Left lung (tissue), 10 donors: ENCODE results near the gene ERF. TPM values are rescaled to one million over a fixed set of nuclear protein-coding genes. Genes with fewer than 3 reads are reported as not detected.

Source experiments
- ATAC-seq: fragments of 200-7000 bp; cut with Tn5 transposase; one replicate; pipeline ENCODE4 v1.9.1; 2020; ENCODE audit warnings: moderate library complexity
- DNase-seq, 4 donors: peaks; one replicate each; pipeline ENCODE4 v3.0.0-alpha.2; 2013 to 2020
- H3K27ac ChIP-seq, 2 donors: fragments of 200-600 bp; sonication (generic) in 1 of 2; one replicate each; pipeline versions ENCODE4 v1.5.0 to v1.8.0; 2020 to 2021
- H3K27me3 ChIP-seq, 2 donors: fragments of 200-600 bp; sonication (generic) in 1 of 2; one replicate each; pipeline versions ENCODE4 v1.5.0 to v1.8.0; 2020 to 2021
- H3K36me3 ChIP-seq, 2 donors: fragments of 200-600 bp; sonication (generic) in 1 of 2; one replicate each; pipeline versions ENCODE4 v1.5.0 to v1.8.0; 2020 to 2021
- H3K4me1 ChIP-seq, 2 donors: fragments of 200-600 bp; one replicate each; pipeline ENCODE4 v1.8.0; 2021
- H3K4me3 ChIP-seq, 2 donors: fragments of 200-600 bp; sonication (generic) in 1 of 2; one replicate each; pipeline versions ENCODE4 v1.5.0 to v1.8.0; 2020 to 2021; ENCODE audit warnings: mild to moderate bottlenecking in 1 of 2
- H3K9me3 ChIP-seq, 2 donors: fragments of 200-600 bp; sonication (generic) in 1 of 2; one replicate each; pipeline versions ENCODE4 v1.5.0 to v1.8.0; 2020 to 2021
- intact Hi-C, 2 donors: fragments of 100-400 bp; cut with DNase I; formaldehyde crosslinking; loops; one replicate each; pipeline versions ENCODE4 v1.11.2 to v1.14.2; 2022
- polyA plus RNA-seq, 6 donors: library from polyadenylated mRNA; unstranded; fragments of 120-200 nt; gene quantifications; one replicate each; pipeline ENCODE4 v1.2.1, GENCODE V29; 2013; ENCODE audit not compliant: insufficient read length in 6 of 6
- total RNA-seq, 2 donors: library from RNA; stranded (reverse); fragmentation: NEBNext Ultra II Directional; extraction: Animal tissue kit (Norgen Biotek cat#: 25700); gene quantifications; one replicate each; pipeline ENCODE4 v1.2.1, GENCODE V29; 2021
- TF ChIP-seq, protein P1 (sequence below), 2 donors: fragments of 200-600 bp; sonication (generic) in 1 of 2; IDR thresholded peaks; one replicate each; pipeline versions ENCODE4 v1.5.0 to v1.8.0; 2021; ENCODE audit warnings: antibody characterized with exemption in 2 of 2
- donor health status: DM: no; HTN: yes; CAD: no.
- donor health status: DM: no; HTN: no; CAD: no.

The ERF gene
- total and polyA plus RNA-seq, 8 donors, result 42.9 to 56.4 (median 48.9) TPM

DNA sequence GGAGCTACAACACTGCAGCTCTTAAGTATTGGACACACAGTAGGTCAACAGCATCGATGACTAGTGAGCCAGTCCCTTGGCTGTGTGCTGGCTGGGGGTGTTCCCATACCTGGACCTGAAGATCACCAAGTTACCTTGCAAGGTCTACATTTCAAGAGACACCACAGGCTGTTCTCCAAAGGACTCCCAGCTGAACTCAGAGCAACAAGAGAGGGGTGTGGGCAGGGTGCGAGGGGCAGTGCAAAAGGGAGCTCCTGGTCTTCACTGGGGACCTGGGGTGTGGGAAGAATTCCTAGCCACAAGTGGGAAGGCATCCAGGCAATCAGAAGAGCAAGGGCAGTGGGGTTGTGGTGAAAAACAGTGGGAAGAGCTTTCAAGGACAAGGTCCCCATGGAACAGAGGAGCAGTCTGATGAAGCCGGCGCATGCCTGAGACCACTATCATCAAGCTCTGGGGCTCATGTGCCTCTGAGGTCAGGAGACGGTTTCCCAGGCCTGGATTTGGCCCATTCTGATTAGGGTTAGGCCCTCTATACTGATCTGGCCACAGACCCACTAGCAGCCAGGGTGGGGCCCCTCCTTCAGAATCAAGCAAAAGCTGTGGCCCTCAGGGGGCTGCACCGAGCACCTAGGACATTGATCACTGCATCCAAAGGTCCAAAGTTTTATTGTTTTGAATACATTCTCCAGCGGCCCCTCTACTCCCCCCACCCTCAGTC is 7.8 kb downstream of the ERF start:
- ATAC-seq (no peak), DNase-seq (no peak)
- Histone ChIP-seq H3K36me3 (peaks cover 0 to 23% of the 10 kb centered on the region in 2 donors), H3K4me1 (peaks cover 25 to 50% of the 10 kb centered on the region in 2 donors), H3K27me3 (no peaks in the 10 kb centered on the region), H3K4me3 (no peak overlapping the region), H3K9me3 (no peaks in the 10 kb centered on the region), H3K27ac (peak overlapping the region; percentile 16 to 44)
- TF ChIP-seq, protein P1, sequence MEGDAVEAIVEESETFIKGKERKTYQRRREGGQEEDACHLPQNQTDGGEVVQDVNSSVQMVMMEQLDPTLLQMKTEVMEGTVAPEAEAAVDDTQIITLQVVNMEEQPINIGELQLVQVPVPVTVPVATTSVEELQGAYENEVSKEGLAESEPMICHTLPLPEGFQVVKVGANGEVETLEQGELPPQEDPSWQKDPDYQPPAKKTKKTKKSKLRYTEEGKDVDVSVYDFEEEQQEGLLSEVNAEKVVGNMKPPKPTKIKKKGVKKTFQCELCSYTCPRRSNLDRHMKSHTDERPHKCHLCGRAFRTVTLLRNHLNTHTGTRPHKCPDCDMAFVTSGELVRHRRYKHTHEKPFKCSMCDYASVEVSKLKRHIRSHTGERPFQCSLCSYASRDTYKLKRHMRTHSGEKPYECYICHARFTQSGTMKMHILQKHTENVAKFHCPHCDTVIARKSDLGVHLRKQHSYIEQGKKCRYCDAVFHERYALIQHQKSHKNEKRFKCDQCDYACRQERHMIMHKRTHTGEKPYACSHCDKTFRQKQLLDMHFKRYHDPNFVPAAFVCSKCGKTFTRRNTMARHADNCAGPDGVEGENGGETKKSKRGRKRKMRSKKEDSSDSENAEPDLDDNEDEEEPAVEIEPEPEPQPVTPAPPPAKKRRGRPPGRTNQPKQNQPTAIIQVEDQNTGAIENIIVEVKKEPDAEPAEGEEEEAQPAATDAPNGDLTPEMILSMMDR (IDR thresholded peaks at IDR 0.05), result no peak
- intact Hi-C loops, result no loop called here

DNA sequence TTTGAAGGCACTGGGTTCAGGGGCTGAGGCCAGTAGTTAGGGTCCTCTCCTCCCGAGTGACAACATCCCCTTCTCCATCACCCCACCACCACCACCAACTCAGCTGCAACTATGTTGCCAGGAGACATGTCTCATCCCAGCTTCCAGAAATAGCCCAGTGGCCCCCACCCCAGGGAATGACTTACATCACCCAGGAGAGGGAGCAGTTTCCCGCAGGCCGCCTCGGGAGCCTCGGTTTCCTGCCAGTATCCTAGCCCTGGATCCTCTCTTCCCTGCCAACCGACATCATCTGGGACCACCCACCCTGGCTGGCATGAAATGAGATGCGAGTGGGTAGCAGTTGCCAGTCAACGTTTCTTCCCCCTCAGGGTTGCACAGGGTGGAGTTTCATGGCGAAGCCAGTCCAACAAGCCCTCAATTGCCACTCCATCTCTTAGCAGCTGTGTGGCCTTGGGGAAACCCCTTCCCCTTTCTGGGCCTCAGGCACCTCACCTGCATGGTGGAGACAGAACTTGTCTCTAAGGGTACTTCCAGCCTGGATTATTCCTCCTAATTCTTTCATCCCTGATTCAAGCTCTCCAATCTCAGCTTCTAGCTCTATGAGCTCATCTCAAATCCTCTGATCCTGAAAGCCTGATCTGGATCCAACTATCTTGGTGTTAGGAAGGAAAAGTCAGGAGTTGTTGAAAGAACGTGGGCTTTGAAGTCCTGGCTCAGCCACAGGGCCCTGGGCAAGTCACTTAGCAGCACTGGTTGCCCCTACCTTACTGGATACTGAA is 8.6 kb downstream of the ERF start:
- H3K4me1 ChIP-seq, result peaks cover 21 to 47% of the 10 kb centered on the region in 2 donors
- no peaks in the 10 kb centered on the region for H3K27me3 ChIP-seq
- H3K4me3 ChIP-seq, result no peak overlapping the region
- H3K27ac ChIP-seq, result peak overlapping the region; percentile 16 to 44
- intact Hi-C loops, result no loop called here
- peaks cover 0 to 23% of the 10 kb centered on the region in 2 donors for H3K36me3 ChIP-seq
- TF ChIP-seq, protein P1 (IDR thresholded peaks at IDR 0.05), result peak; percentile 37 to 41
- H3K9me3 ChIP-seq, result no peaks in the 10 kb centered on the region
- ATAC-seq (no peak), DNase-seq (peak in 2 of 4 donors; percentile 57 to 67)

DNA sequence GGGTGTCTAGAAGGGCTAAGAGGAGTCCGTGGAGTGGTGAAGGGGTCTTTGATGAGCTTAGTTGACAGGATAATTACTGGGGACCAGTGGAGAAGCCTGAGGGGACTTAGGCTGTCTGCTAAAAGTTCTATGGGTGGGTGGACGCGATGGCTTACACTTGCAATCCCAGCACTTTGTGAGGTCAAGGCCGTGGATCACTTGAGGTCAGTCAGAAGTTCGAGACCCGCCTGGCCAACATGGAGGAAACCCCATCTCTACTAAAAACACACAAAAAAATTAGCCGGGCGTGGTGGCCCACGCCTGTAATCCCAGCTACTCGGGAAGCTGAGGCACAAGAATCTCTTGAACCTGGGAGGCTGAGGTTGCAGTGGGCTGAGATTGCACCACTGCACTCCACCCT is 9.7 kb downstream of the ERF start:
- Histone ChIP-seq H3K4me3 (peak overlapping the region in 1 of 2 donors; percentile 83), H3K27me3 (no peaks in the 10 kb centered on the region), H3K4me1 (peaks cover 24 to 47% of the 10 kb centered on the region in 2 donors), H3K9me3 (no peaks in the 10 kb centered on the region), H3K27ac (peak overlapping the region; percentile 91 to 93), H3K36me3 (peaks cover 0 to 21% of the 10 kb centered on the region in 2 donors)
- intact Hi-C loops, result no loop called here
- no peak for ATAC-seq
- DNase-seq, result no peak
- TF ChIP-seq, protein P1 (IDR thresholded peaks at IDR 0.05), result no peak

DNA sequence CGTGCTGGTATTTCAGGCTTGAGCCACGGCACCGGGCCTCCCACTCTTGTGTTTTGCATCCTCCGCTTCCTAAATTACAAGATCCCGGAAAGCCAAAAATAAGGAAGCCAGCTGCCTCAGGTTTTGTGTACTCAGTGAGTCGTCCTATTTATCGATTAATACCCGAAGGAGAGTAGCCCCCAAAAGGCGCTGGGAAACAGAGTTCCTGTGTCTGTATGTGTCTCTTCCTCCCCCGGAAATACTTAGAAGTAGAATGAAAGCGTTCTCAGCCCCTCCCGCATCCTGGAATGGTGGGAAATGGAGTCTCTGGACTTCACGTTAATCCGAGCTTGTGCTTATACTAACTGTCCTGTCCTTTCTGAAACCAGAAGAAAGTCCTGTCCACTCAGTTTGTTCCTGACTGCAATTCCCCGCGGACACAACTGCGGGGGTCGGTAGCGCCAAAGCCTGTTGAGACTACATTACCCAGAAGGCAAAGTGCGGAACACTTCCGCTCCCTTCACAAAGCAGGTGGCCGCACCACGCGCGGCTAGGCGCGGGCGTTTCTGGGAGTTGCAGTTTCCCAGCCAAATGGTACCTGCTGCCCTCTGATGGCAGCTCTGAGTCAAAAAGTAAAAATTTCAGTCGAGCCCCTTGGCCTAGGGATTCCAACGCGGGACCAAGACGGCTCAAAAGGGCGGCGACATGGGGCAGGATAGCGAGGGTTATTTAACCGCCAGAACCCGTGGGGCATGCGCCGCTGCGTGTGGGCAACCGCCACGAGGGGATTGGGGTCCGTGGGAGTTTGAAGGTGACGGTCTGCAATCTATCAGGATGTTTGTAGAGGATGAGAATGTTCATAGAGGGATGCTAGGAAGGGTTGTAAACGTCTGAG is 10.3 kb downstream of the ERF start:
- H3K9me3 ChIP-seq, result no peaks in the 10 kb centered on the region
- H3K27me3 ChIP-seq, result no peaks in the 10 kb centered on the region
- ATAC-seq (peak; percentile 60), DNase-seq (peak; percentile 94 to 97 (median 96))
- H3K27ac ChIP-seq, result peak overlapping the region; percentile 91 to 93
- peaks cover 27 to 50% of the 10 kb centered on the region in 2 donors for H3K4me1 ChIP-seq
- TF ChIP-seq, protein P1 (IDR thresholded peaks at IDR 0.05), result peak; percentile 41 to 43
- peak overlapping the region; percentile 52 to 83 for H3K4me3 ChIP-seq
- H3K36me3 ChIP-seq, result peaks cover 0 to 20% of the 10 kb centered on the region in 2 donors
- intact Hi-C loops, result no loop called here
